B cell (primary cell): ENCODE results near the gene ZNF521.

ENCODE experiments used
- CTCF ChIP-seq: fragments of 200-600 bp; IDR thresholded peaks from one replicate; pipeline ENCODE4 v1.8.0; 2022; ENCODE audit warnings: antibody characterized with exemption, mild to moderate bottlenecking
- EZH2 ChIP-seq: IDR thresholded peaks from 2 replicates; pipeline ENCODE4 v1.6.1; 2012; ENCODE audit warnings: borderline replicate concordance, low read depth, mild to moderate bottlenecking, moderate library complexity, low read length; ENCODE audit not compliant: insufficient read depth, poor library complexity, severe bottlenecking

- no peak for TF ChIP-seq CTCF
- no peak for TF ChIP-seq EZH2
Observed at GRCh38 chr18:25176518-25177042, 175.4 kb downstream of the ZNF521 start.
